Bronchial epithelial cell (primary cell): ENCODE measurements around the gene ARL6IP5. TPM values are rescaled to one million over a fixed set of nuclear protein-coding genes. Genes with fewer than 3 reads are reported as not detected.

Experiments
- DNase-seq: peaks from one replicate; pipeline ENCODE4 v3.0.0-alpha.2; 2010; ENCODE audit warnings: low read depth
- FAIRE-seq: peaks from 2 replicates; lab custom pipeline; 2011; peaks lifted over from hg19 to GRCh38; lab: Jason Lieb, UNC
- H3K27me3 ChIP-seq: 2 replicates; pipeline ENCODE4 v1.5.1; 2011; ENCODE audit warnings: low read length; ENCODE audit not compliant: control insufficient read depth, insufficient read depth
- H3K36me3 ChIP-seq: 2 replicates; pipeline ENCODE4 v1.5.1; 2011; ENCODE audit warnings: low read length; ENCODE audit not compliant: control insufficient read depth, insufficient read depth
- H3K4me3 ChIP-seq: 2 replicates; pipeline ENCODE4 v1.5.1; 2011; ENCODE audit warnings: mild to moderate bottlenecking, low read depth, low read length, control low read depth
- total RNA-seq: library from RNA; depleted of rRNA; stranded (reverse); fragments of >200 nt; gene quantifications from 2 replicates; pipeline ENCODE4 v1.2.1, GENCODE V29; 2014
- TF ChIP-seq, protein P1 (sequence below): IDR thresholded peaks from 2 replicates; pipeline ENCODE4 v1.5.1; 2011; ENCODE audit warnings: mild to moderate bottlenecking, moderate library complexity, low read length, control low read depth, inconsistent platforms; ENCODE audit not compliant: insufficient read depth, severe bottlenecking

ARL6IP5 gene
- total RNA-seq, 1 donor from 2014 or later, result 37.6 TPM

DNA sequence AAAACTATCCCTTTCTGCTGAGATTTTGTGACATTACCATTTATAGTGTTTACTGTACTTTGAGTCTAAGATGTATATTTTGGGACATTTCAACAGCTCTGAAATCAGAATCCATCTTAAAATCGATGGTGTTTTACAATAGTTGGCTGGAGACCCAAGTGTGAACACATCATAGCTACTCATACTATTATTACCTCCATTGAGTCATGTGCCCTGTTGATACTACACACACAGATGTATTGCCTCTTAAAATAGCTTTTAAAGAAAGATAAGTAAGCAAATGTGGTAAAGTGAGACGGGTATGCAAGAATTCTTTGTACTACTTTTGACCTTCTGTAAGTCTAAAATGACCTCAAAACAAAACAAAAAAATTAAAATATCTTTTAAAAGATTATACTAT, 31.0 kb downstream of the ARL6IP5 start:
- no peak for FAIRE-seq
- DNase-seq, result peak; percentile 79
- Histone ChIP-seq H3K36me3 (no peaks in the 10 kb centered on the region), H3K27me3 (no peaks in the 10 kb centered on the region), H3K4me3 (no peak overlapping the region)
- TF ChIP-seq, protein P1, sequence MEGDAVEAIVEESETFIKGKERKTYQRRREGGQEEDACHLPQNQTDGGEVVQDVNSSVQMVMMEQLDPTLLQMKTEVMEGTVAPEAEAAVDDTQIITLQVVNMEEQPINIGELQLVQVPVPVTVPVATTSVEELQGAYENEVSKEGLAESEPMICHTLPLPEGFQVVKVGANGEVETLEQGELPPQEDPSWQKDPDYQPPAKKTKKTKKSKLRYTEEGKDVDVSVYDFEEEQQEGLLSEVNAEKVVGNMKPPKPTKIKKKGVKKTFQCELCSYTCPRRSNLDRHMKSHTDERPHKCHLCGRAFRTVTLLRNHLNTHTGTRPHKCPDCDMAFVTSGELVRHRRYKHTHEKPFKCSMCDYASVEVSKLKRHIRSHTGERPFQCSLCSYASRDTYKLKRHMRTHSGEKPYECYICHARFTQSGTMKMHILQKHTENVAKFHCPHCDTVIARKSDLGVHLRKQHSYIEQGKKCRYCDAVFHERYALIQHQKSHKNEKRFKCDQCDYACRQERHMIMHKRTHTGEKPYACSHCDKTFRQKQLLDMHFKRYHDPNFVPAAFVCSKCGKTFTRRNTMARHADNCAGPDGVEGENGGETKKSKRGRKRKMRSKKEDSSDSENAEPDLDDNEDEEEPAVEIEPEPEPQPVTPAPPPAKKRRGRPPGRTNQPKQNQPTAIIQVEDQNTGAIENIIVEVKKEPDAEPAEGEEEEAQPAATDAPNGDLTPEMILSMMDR, result no peak

DNA sequence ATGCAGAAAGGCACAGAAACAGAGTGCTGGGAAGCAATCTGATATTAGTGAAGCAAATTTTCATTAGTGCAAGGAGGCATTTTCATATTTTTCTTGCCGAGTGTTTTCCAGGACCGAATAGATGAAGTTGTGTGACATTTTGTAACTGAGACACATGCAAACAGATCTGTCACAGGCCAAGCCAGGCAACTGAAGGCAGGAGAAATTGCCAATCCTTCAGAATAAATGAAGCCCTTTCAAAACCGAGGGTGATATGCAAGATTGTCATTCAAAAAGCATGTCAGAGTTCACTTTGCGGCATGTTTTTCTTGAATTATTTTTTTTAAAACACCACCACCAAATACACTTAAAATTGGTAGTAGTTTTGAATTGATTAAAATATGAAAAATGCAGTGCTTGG, 31.4 kb downstream of the ARL6IP5 start:
- DNase-seq (no peak), FAIRE-seq (no peak)
- no peaks in the 10 kb centered on the region for H3K36me3 ChIP-seq
- TF ChIP-seq, protein P1, result no peak
- no peak overlapping the region for H3K4me3 ChIP-seq
- no peaks in the 10 kb centered on the region for H3K27me3 ChIP-seq

DNA sequence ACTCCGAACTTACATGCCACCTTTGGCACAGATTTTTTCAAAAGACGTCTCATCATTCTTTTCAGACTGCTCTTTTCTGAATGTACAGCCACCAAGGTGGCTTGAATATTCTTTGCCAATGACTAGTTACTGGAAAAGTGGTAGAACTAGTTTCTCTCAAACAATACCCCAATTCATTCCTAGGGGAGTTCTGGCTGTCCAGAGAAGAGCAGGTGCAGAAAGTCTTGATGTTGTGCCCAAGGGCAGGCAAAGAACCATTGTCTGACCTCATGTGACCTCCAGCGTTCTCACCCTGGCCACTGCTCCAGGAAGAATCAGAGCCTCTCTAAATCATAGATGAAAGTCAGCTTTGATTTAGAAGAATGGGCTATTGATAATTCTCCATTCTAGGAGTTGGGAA, 32.2 kb downstream of the ARL6IP5 start:
- DNase-seq (peak; percentile 40), FAIRE-seq (no peak)
- no peaks in the 10 kb centered on the region for H3K36me3 ChIP-seq
- TF ChIP-seq, protein P1, result no peak
- H3K27me3 ChIP-seq, result no peaks in the 10 kb centered on the region
- no peak overlapping the region for H3K4me3 ChIP-seq

DNA sequence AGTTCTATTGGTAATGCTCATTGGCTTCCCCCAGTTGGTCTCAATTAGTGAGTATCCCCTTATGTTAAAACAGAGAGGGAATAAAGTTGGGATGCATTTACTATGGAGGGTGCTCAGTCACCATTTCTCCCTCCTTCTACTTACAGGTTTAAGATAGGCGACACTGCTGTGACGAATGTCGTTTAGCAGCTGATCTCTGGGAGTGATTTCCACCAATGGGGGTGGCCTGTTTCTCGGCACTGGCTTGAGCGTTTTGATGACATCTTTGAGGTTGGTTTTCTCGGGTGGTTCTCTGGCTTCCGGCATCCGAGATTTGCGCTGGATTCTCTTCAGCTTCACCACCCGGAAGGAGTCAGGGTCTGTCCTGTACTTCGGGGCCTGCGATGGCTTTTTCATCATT, 33.8 kb downstream of the ARL6IP5 start:
- FAIRE-seq, result no peak
- no peaks in the 10 kb centered on the region for H3K27me3 ChIP-seq
- TF ChIP-seq, protein P1, result no peak
- no peak overlapping the region for H3K4me3 ChIP-seq
- DNase-seq, result no peak
- H3K36me3 ChIP-seq, result no peaks in the 10 kb centered on the region

DNA sequence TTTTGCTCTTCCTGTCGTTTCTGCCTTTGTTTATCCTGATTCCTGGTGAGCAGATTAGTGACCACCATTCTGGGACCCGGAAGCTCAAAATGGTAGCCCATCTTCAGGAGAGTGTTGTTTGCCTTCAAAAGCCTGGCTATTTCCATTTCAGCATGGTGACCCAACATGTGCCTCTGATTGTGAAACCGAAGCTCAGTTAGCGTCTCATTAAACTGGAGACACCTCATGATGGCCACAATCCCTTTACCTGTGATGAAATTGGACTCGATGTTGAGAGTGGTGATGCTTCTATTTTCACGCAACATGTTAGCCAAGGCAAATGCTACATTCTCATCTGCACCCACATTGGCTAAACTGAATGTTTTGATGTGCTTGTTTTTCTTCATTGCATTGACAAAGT, 34.4 kb downstream of the ARL6IP5 start:
- DNase-seq, result no peak
- FAIRE-seq, result peak; percentile 13
- TF ChIP-seq, protein P1, result no peak
- Histone ChIP-seq H3K4me3 (no peak overlapping the region), H3K27me3 (no peaks in the 10 kb centered on the region), H3K36me3 (no peaks in the 10 kb centered on the region)

DNA sequence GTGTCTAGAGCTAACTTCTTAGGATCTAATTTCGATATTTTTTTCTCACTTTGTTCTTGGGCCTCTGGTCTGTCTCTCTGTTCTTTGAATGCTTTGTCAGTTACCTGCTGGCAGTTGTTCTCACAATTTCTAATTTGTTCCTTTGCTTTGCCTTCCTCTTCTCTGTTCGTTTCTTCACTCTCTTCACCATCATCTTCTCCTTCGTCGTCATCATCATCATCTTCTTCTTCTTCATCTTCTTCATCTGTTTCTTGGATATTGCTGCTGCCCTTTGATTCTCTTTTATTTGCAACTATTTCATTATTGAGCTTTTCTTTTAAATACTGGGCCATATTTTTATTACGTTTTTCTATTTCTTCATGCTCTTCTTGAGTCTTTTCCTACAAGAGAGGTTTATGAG, 34.9 kb downstream of the ARL6IP5 start:
- FAIRE-seq (no peak), DNase-seq (no peak)
- H3K4me3 ChIP-seq, result no peak overlapping the region
- no peaks in the 10 kb centered on the region for H3K27me3 ChIP-seq
- TF ChIP-seq, protein P1, result no peak
- no peaks in the 10 kb centered on the region for H3K36me3 ChIP-seq
